GM10847 (cell line): ENCODE data around the gene C7orf25.

Source experiments
- POLR2A ChIP-seq: IDR thresholded peaks from 2 replicates; pipeline ENCODE4 v1.6.1; 2011; ENCODE audit not compliant: insufficient read length; ENCODE audit errors: extremely low read depth

C7orf25 gene

DNA sequence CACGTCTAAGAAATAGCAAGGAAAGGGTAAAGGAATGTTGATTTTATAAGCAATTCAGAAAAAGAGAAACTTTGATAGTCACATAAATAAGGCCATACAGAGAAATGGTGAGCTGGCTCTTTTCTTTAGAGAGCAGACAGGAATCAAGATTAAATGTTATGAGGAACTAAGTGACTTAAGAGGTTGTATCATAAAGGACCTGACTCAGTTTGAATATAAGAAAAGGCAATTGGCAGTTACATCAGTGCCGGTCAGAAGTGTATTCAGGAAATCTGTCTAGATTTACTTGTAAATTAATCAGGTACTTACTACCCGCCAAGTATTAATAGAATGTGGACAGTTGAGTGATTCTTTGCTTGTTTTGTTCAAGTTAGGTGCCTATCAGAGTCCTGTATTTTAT lies 22.4 kb upstream of the C7orf25 start:
- TF ChIP-seq POLR2A, result no peak

DNA sequence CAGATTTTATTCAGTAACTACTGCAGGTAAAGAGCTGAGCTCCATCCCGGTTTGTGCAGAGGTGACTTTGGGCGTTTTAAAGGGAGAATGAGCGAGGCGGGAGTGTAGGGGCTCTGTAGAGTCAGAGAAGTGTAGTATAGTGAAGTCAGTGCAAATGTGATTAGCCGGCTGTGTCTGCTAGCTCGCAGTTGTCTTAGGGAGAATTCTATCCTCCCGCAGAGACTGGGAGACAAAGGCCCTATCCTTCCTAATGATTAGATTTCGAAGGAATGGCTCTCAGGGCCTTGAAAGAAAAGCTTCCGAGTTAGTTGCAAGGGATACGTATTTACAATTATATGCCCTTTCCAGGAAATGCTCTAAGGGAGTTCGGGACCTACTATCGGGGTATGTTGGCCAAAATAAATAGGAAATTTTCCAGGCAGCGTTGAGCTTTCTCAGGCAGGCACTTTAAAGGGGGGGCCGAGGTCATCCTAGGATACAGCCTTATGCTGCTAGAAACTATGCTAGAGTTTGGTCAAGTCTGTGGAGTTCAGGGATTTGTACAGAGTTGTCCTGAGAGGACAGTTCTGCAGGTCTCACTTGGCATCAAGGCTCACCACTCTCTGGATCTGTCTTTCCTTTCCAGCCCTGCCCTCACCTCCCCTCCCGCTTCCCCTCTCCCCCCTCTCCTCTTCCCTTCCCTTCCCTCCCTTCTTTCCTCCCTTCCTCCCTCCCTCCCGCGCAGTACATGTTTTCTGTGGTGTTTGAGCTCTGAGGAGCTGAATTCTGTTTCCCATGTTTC lies 21.1 kb upstream of the C7orf25 start:
- no peak for TF ChIP-seq POLR2A

DNA sequence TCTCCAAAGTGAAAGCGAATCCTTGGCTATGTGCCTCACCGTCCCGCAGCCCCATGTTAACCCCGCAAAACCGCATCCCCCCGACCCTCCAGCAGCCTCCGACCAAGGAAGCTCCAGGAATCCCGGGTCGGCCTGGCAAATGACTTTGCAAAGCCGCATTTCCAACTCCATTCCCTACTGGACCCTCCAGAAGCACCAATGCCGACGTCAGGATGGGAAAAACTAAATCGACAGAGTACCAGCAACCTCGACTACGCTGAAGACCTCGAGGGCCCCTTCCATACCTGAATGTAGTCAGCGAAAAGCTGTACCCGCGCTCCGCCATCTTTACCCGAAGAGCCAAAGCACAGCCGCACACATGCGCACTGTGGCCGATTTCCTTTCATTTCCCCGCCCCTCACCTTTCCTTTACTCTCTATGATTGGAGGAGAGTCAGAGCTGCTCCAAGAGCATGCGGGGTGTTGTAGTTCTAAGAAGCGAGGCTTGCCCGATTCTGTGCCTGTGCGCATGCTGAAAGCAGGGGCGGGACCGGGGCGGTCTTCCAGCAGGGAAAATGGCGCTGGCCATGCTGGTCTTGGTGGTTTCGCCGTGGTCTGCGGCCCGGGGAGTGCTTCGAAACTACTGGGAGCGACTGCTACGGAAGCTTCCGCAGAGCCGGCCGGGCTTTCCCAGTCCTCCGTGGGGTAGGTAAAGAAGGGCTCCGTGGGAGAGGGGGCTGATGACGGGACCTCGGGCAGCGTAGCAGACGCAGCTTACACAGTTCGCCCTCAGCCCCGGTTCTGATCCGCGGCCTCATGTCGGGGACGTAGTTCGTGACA lies 20.2 kb upstream of the C7orf25 start, which contains the start of the genes MRPL32 and PSMA2:
Gene MRPL32, plus strand, starts transcription at position 543 of the 818 bp plus-strand sequence. Its CDS starts 11 bp downstream, at position 554.
Gene PSMA2, minus strand, starts transcription at position 341 of the 818 bp plus-strand sequence. Its CDS starts 16 bp downstream, at position 325.
- peak; percentile 71 for TF ChIP-seq POLR2A

DNA sequence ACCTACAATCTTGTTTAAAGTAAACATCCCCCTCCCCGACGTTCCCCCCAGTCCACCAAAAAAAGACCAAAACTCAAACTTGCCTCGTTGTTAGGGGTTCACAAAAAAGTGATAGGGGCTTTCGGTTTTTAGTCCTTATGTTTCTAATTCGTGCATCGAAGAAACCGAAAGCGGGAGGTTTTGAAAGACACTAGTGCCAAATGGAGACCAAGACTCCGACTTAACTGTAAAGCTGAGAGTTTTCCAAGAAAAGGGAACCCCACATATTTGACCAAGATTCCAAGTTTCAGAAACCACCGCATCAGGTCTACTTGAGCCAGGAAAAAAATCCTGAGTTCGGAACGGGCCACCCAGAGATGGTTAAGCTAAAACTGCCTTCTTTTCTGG lies 19.6 kb upstream of the C7orf25 start:
- no peak for TF ChIP-seq POLR2A

DNA sequence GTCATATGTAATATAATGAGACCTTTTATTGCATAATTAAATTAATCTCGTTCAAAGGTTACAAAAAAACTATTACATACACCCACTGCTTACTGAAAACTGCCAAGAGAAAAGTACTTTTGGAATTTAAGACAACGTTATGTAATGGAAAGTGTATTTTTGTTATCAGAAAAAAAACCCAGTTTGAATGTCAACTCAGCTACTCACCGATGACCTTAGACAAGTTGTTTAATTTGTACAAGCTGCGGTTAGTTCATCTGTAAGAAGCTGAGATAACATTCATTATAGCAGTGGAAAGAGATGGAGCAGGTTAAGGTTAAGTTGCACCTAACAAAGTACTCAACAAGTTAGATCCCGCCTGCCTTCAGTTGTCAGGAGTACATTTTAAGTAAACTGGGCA lies 19.0 kb upstream of the C7orf25 start:
- no peak for TF ChIP-seq POLR2A

DNA sequence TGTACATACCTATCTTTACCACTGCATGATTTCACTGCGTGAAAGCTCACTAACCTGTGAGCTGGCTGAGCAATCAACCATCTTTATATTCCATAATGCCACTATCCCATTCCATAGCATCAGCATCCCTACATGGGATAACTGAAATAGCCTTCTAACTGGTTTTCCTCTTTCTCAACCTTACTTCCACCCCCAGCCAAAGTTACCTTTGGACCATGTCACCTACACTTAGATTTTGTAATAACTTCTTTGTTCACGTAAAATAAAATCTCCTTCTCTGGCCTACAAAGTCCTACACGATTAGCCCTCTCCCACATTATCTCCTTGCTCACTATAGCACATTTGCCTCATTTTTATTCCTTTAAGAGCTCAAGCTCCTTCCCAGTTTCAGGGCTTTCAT lies 17.6 kb upstream of the C7orf25 start:
- TF ChIP-seq POLR2A, result no peak

DNA sequence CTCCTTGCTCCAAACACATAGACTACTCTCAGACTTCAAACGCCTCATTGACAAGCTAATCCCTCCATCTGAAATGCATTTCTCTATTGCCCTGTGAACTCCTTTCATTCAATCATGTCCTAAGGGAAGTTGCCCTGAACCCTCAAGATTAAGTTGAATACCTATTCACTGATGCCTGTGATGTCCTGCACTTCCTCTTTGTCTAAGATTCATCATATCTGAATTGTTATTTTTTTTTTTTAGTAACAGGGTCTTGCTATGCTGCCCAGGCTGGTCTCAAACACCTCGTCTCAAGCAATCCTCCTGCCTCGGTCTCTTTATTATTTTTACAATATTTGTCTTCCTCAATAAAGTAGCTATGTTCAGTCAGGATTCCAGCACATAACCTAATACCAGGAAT lies 16.9 kb upstream of the C7orf25 start:
- TF ChIP-seq POLR2A, result no peak

DNA sequence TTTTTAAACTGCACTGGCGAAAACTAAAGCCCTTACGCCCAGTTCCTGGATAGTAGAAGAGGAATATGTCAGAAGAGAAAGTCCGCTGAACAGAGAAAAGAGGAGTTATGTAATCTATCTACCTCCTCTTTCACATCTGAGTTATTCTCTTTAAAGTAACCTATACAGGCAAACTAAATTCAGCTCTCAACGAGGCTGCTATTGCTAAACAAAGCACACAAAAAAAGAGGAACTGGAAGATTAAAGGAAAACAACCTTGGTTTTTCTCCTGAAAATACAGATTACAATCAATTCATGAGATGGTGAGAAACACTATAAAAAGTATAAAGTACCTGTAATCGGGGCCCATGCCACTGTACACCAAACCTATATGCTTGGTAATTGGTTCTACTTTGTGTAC lies 14.3 kb upstream of the C7orf25 start:
- TF ChIP-seq POLR2A, result no peak

DNA sequence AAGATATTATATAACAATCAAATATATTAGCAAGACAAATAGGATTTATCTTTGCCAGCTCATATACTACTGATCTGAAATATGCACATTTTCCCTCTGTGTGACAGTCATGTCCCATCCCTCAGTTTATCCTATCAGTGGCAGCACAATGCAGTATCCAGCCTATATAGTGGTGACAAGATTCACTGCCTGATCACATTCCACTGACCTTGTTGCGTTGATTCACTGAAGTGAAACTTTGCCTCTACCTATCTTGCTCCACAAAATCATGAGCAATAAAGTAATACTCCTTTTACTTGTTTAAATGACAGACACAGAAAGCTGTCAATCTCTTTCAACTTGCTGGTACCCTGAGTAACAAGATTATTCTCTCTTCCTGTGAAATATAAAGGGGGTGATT lies 13.8 kb upstream of the C7orf25 start:
- TF ChIP-seq POLR2A, result no peak

DNA sequence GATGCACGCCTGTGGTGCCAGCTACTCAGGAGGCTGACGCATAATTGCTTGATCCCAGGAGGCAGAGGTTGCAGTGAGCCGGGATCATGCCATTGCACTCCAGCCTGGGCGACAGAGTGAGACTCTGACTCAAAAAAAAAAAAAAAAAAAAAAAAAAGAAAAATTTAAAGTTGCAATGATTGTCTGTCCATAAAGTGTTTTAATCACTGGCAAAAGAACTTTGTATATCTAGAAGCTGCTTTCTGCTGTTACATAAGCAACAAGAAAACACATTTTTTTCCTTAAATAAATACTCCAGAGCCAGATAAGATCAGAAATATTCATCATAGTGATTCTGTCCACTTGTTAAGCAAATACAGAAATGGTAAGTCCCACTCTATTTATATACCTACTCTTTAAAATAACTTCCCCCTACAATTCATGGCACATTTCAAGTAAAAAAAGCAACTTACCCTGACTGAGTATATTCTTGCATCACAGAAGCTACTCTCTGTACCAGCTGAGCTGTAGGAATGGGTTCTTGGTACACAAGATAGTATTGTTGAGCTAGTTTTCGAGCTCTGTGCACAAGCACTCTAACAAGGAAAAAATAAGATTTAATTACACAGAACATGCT lies 12.5 kb upstream of the C7orf25 start:
- no peak for TF ChIP-seq POLR2A

DNA sequence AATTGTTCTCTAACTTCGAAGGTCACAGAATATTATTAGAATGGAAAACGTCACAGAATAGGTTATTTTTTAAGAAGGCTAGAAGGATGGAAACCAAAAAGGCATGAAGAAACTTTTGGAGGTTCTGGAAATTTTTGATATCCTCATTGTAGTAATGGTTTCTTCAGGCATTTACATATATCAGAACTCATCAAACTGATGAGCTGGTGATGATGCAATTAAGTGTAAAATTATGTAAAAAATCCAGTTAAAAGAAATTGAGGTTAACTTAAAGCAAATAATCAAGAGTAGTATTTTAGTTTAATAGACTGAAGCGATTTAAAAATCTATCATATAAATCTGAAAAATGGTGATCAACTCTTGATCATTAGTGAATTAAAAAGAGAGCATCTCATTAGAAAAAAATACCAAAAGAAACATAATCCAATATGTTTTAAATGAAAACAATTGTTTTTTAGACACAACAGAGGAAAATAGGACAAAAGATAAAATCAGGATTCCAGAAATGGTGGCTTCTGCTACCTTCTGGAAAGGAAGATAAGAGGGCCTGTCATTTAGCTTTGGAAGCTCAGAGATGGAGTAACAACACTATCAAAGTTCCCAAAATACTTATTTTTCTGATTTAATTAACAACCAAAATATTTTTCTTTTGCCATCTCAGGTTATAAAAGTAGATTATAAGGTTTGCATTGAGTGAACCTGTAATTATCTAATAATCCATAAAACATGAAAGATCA lies 10.3 kb upstream of the C7orf25 start:
- no peak for TF ChIP-seq POLR2A

DNA sequence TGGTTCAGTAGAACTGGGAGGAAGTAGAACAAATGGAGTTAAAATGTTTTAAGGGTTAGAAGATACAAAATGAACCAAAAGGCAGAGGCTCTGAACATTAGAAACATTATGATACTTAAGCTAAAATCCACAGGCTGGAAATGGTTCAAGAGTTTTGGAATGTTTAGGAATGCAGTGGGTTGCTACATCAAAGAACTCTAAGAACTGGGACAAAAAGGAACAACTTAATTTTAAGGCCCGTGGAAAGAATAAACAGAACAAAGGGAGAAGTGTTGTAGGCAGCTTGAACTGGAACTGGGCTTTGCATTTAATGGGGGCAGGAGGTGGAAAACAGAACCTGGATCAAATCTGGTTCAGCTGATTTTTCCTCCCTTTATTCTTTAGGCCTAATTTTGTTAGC lies 3.5 kb upstream of the C7orf25 start:
- no peak for TF ChIP-seq POLR2A

DNA sequence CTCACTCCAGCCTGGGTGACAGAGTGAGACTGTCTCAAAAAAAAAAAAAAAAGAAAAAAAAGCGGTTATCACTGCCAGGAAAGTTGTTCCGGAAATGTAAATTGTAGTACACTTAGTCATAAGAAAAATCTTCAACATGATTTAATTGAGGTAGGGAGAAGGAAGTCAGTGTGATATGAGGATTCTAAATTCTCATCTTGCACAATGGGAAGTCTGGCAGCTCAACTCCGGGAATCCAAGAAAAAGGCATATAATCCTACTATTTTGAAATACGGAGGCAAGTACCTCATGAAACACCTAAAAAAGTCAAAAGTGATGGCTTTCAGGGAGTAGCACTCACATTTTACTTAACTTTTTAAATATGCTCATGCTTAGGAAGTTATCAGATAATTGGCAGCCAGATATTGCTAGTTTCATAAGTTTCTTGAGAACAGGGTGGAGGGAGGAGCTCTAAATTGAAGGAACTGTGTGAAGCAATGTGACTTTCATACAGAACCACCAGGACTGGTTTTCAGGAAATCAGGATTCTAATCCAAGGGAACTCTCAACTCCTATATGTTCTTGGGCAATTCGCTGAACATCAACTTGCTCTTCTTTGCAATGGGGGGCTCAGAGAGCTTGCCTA lies 2.7 kb upstream of the C7orf25 start:
- no peak for TF ChIP-seq POLR2A

DNA sequence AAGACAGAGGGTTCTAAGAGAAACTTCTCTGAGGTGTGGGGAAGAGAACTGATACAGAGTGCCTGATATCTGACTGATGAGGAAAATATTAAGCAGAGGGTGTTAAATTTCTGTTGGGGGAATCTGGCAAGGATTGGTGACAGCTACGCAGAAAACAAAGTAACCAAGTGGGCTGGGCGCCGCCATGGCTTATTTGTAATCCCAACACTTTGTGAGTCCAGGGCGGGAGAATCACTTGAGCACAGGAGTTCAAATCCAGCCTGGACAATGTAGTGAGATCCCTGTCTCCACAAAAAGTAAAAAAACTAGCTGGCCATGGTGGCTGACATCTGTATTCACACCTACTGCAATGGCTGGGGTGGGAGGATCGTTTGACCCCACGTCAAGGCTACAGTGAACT lies 2.1 kb upstream of the C7orf25 start:
- TF ChIP-seq POLR2A, result no peak

DNA sequence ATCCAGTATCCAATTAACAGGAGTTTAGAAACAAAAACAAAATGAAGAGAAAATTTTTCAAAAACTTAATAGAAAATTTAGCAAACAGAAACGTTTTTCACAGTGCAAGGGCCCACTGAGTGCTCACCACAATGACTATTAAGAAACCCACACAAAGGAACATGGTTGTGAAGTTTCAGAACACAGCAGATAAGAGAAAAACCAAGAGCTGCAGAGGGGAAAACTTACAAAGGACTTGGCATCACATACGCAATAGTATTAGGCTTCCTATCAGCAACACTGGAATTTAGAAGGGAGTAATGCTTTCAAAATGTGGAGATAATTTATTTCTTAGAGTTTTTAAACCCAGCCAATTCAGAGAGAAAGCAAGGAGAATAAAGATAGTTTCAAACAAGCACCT lies 1.7 kb upstream of the C7orf25 start:
- no peak for TF ChIP-seq POLR2A
